ENCODE results near the gene PKD1L1.

PKD1L1 gene

DNA sequence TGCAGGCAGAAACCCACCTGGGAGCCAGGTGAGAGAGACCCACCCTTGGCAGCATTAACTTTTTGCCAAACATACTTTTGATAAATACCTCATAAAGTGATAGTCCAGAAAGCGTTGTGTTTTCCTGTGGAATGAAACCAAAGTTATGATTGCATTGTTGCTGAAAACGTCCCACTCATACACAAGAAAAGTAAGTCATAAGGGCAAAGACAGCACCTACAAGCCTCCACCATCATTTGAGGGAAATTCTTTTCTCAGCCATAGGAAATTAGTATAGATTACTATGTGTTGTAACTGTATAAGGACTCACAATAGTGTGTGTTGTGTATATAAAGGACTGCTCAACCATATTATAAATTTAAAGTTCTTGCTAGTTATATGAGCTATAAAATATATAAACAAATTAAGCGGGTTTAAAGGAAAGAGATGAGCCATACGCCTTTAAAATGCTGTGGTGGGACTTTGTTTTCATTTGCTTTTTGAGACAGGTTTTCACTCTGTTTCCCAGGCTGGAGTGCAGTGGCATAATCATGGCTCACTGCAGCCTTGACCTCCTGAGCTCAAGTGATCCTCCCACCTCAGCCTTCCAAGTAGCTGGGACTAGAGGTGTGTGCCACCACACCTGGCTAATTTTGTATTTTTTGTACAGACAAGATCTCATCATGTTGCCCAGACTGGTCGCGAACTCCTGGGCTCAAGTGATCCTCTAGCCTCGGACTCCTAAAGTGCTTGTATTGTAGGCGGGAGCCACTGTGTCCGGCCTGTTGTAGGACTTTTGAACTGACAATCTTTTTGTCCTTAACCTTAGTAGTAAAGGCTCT is 160.8 kb downstream of the PKD1L1 start:
- DNase-seq, result no peak

DNA sequence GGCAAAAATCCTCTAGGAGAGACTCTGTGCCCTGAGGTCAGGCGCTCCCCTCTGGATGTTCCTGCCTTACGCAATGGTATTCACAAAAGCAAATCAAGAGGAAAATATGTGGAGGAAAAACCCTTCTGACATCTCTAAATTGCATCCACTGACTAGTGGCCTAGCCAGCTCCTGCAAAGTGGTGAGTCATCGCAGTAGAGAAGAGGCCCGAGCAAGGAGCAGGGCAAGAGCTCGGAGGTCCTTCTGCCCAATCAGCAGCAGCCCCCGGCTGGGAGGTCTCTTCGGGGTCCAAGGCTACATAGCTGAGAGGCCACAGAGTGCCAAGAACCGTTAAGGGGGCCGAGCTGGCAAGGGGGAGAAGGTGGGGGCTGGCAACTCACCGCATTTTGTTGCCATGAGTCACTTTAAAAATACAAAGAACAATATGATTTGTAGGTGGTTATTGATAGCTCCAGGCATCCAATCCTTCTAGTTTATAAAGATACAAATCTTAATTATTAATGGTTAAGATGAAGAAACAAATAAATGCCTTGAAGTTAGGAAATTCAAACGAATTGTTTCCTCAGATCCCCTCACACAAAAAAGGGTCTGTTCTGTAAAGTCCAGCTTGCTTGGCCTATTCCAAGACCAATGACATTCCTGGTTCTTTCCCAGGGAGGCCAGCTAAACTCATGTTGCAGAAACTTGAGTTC is 161.6 kb downstream of the PKD1L1 start:
- DNase-seq, result no peak

DNA sequence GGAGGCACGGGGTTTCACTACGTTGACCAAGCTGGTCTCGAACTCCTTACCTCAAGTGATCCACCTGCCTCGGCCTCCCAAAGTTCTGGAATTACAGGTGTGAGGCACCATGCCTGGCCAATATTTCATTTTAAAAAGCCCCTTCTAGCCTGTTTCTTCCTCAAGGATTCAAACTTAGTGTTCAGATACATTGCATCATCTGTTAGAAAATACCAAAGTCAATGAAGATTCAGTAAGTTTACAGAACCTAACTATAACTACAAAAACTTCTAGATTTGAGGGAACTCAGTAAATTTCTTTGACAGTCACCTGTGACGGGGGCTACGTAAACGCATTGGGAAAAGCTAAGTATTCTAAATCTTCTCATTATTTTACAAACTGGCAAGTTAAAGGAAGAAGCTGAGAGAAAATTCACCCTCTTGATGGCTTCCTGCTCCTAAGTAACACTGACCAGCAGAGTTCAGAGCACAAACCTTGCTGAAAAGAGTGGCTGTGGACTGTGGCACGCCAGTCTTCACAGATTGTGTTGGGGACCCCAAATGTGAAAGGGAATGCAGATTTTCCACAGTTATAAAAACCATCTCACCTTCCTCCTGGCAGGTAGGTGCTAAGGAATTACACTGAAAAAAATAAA is 162.2 kb downstream of the PKD1L1 start:
- no peak for DNase-seq

- DNase-seq, result no peak
Measured at GRCh38 chr7:47783456-47784223, 164.6 kb downstream of the PKD1L1 start.

DNA sequence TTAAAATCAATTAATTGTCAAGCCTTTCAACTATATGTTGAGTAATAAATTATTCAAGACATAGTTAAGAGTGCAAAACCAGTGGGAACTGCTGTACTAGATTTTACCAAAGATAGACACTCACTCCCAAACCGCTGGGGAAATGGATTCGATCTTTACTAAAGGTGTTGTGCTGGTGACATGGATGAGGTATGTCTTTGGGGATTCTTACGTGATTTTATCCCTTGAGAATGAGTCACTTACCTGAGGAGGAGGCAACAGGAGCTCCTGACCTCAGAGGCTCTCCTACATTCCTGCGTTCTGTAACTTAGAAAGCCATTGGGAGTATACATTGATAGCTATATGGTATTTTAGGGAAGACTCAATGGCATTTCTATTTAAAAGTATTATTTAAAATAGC is 165.5 kb downstream of the PKD1L1 start:
- no peak for DNase-seq

DNA sequence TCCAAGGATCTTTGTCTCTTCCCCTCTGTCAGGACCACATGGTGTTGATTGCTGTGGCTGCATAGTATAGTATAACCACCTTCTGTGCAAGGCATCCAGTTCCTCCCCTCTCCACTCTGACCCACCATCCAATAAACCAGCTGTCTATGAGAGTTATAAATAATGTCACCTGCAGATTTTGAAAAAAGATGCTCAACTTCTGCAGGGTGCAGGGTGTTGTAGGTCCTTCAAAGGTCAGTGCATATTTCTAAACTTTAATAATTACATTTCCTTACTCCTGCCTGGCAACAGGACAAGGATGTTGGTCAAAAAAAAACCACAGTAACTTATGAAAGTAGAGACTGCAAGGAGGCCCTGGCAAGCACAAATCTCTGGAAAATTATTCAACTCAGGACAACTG is 166.2 kb downstream of the PKD1L1 start:
- no peak for DNase-seq

GRCh38 chr7:47780555-47780954 is 167.7 kb downstream of the PKD1L1 start:
- DNase-seq, result no peak

GRCh38 chr7:47779341-47779771 is 168.9 kb downstream of the PKD1L1 start:
- DNase-seq, result no peak

DNA sequence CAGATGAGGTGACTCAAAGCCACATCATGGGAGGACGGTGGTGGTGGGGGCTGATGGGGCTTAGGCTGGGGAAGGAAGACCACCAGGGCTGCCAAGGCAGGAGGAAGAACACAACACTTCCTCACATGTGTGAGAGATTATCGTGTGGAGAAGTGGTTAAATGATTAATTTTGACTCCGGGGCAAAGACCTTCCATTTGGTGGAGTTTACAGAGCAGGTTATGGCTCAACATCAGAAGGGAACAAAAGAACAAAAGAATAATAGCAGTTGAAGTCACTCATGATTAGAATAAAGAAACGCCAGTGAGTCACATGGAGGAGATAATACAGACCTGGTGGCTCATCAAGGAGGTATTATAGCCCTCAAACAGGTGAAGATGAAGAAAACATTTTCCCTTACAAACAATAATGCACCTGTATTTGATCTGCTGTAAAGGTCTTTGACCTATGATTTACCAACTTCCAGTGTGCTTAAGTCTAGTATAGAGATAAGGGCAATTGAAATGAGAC is 170.1 kb downstream of the PKD1L1 start:
- DNase-seq, result no peak

GRCh38 chr7:47777531-47778152 is 170.6 kb downstream of the PKD1L1 start:
- DNase-seq, result no peak

- DNase-seq, result no peak
Measured at GRCh38 chr7:47776335-47776734, 171.9 kb downstream of the PKD1L1 start.

DNA sequence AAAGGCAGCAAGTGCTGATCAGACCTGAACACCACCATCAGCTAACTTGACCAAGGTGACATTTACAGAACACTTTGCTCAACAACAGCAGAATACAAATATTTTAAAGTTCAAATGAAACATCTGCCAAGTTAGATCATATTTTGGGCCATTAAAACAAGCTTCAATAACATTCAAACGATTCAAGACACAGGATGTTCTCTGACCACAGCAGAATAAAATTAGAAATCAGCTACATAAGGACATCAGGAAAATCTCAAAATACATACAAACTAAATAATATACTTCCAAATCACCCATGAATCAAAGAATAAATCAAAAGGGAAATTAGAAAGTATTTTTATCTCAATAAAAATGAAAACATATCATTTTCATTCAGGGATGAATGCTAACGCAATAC is 173.0 kb downstream of the PKD1L1 start:
- no peak for DNase-seq

DNA sequence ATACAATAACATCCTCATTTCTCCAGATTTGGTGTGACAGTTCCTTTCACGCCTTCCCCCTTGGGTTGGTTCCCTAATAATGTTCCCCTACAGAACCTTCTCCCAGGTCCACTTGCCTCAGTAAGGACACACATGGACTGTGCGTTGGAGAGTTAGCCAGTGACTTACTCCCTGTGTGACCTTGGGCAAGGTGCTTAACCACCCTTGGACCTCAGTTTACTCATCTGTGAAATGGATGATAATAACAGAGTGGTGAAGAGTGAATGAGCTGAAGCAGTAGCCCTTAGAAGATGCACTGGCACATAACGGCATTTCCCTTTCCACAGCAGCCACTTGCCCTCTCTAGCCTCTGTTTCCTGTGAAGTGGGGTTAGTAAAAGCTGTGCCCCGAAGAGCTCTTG is 175.8 kb downstream of the PKD1L1 start:
- DNase-seq, result no peak

- no peak for DNase-seq
Measured at GRCh38 chr7:47771990-47772360, 176.3 kb downstream of the PKD1L1 start.

- DNase-seq, result no peak
Measured at GRCh38 chr7:47771336-47771989, 176.8 kb downstream of the PKD1L1 start.

- DNase-seq, result no peak
Measured at GRCh38 chr7:47766126-47766525, 182.1 kb downstream of the PKD1L1 start.

- no peak for DNase-seq
Measured at GRCh38 chr7:47765373-47765979, 182.8 kb downstream of the PKD1L1 start.

DNA sequence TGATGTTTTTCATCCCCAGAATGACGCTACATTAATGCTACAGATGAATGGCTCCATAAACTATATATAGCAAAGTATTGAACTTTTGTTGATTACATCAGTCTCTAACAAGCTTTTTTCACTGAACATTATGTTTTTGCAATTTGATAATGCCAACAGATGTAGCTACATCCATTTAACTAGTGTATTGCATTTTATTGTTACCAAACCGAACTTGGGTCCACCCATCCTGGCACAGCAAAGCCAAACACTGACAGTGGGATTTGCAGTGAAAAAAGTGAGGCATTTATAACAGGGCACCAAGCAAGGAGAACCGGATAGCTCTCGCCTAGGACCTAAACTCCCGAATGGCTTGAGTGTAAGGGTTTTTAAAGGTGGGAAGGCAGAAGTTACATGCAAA is 183.5 kb downstream of the PKD1L1 start:
- DNase-seq, result no peak

GRCh38 chr7:47763063-47763974 is 184.9 kb downstream of the PKD1L1 start:
- no peak for DNase-seq

DNA sequence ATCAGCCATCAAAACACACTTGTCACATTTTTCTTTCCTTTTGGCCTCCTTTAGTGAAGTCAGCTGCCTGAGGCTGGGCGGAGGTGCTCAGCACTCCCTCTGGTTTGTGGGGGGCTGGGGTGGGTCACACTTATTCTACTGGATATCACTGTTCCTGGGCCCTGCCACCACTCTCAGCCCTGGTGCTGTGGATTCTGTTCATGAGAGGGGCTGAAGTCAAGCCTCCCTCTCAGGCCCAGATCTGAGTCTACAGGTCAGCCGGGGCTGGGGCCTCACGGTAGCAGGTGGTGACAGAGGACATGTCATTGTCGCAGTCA is 185.6 kb downstream of the PKD1L1 start:
- DNase-seq, result no peak

DNA sequence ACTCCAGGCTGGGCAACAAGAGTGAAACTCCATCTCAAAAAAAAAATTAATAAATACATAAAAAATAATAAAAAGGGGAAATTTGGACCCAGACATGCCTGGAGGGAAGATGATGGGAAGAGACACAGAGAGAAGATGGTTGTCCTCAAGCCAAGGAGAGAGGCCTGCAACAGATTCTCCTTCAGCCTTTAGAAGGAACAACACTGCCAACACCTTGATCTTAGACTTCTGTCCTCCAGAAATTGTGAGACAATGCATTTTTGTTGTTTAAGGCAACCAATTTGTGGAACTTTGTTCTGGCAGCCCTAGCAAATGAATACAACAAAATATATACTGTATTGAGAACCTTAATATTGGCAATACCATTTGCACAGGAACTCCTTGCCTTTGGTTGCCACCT is 186.1 kb downstream of the PKD1L1 start:
- DNase-seq, result no peak

Measured in activated CD4-positive, alpha-beta T cell treated with anti-CD3 and anti-CD28 coated beads for 48 hours (primary cell).